Memory B cell (primary cell): ENCODE data around the gene DRC3.
A peak's percentile ranks its signal among the peaks of the same experiment; 100 is the strongest.

Experiments
- ATAC-seq: fragments of 150-1000 bp; cut with Tn5 transposase; 2 replicates; pipeline ENCODE4 v1.10.0; 2021; ENCODE audit warnings: low read depth, mild to moderate bottlenecking, moderate library complexity
- DNase-seq, 2 donors: peaks; one replicate each; pipeline ENCODE4 v3.0.0; 2022; ENCODE audit warnings: low spot score in 2 of 2
- H3K27ac Mint-ChIP-seq: one replicate; pipeline ENCODE4 v1.8.0; 2022; ENCODE audit warnings: mild to moderate bottlenecking, moderate library complexity, mixed read lengths
- H3K27me3 Mint-ChIP-seq: one replicate; pipeline ENCODE4 v1.8.0; 2022; ENCODE audit warnings: mixed read lengths
- H3K36me3 Mint-ChIP-seq: one replicate; pipeline ENCODE4 v1.8.0; 2022; ENCODE audit warnings: mild to moderate bottlenecking, mixed read lengths
- H3K4me1 Mint-ChIP-seq: one replicate; pipeline ENCODE4 v1.8.0; 2022; ENCODE audit warnings: mixed read lengths
- H3K4me3 Mint-ChIP-seq: one replicate; pipeline ENCODE4 v1.8.0; 2022; ENCODE audit warnings: mild to moderate bottlenecking, moderate library complexity, mixed read lengths
- H3K9me3 Mint-ChIP-seq: one replicate; pipeline ENCODE4 v1.8.0; 2022; ENCODE audit warnings: mixed read lengths

The DRC3 gene

DNA sequence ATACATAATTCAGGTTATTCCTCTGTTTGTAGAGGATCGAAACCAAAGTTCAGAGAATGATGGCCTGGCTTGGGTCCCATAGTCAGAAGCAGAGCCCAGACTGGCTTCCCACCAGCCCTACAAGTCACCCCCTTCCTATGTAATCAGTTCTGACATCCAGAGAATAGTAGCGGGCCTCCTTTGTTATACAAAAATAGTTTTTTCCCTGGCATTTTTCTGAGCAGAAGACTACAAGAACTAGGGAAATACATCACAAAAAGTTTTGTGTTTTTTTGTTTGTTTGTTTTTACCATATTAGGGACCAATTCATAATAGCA is 47.1 kb downstream of the DRC3 start:
- Mint-ChIP-seq H3K27ac (no peak overlapping the region), H3K4me3 (no peak overlapping the region), H3K4me1 (no peaks in the 10 kb centered on the region), H3K9me3 (no peaks in the 10 kb centered on the region), H3K27me3 (no peaks in the 10 kb centered on the region), H3K36me3 (peaks cover 7% of the 10 kb centered on the region)
- ATAC-seq, result no peak
- no peak for DNase-seq

DNA sequence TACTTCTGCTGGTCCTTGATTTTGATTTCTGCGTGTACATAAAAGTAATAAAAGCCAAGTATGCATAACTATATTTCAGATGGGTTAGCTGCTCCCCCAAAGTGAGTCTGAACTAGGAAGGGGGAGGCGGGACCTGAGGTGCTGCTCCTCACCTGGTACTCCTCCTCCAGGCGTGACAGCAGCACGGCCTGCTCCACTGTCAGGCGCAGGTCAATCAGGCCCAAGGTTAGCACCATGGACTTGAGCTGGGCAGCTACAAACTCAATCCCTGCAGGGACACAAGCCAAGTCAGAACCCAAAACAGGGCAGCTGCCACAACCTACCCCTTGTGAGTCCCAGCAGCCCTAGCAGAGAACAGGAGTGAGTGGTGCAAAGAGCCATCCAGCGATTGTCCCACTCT is 48.3 kb downstream of the DRC3 start:
- no peaks in the 10 kb centered on the region for H3K9me3 Mint-ChIP-seq
- no peak for ATAC-seq
- H3K27ac Mint-ChIP-seq, result no peak overlapping the region
- DNase-seq, result no peak
- no peaks in the 10 kb centered on the region for H3K27me3 Mint-ChIP-seq
- H3K36me3 Mint-ChIP-seq, result peaks cover 9% of the 10 kb centered on the region
- H3K4me3 Mint-ChIP-seq, result no peak overlapping the region
- H3K4me1 Mint-ChIP-seq, result no peaks in the 10 kb centered on the region

DNA sequence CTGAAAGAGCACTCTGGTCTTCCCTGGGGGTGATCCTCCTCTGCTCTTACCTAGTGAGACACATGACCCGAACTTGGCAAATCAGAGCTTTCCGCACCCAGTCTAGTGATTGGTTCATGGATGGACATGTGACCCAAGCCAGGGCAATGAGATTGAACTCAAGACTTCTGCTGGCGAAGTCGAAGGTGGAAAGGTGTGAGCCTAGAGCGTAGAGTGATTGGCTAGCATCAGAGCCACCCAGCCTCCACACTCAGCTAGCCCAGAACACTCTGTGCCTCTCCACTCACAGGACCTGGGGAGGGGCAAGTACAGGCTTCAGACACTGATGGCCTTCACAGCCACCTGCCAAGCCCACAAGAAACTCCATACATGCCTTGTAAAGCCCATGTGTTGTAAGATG is 48.7 kb downstream of the DRC3 start:
- ATAC-seq, result no peak
- no peaks in the 10 kb centered on the region for H3K9me3 Mint-ChIP-seq
- no peak overlapping the region for H3K27ac Mint-ChIP-seq
- H3K36me3 Mint-ChIP-seq, result peaks cover 9% of the 10 kb centered on the region
- DNase-seq, result no peak
- no peaks in the 10 kb centered on the region for H3K27me3 Mint-ChIP-seq
- H3K4me3 Mint-ChIP-seq, result no peak overlapping the region
- no peaks in the 10 kb centered on the region for H3K4me1 Mint-ChIP-seq

DNA sequence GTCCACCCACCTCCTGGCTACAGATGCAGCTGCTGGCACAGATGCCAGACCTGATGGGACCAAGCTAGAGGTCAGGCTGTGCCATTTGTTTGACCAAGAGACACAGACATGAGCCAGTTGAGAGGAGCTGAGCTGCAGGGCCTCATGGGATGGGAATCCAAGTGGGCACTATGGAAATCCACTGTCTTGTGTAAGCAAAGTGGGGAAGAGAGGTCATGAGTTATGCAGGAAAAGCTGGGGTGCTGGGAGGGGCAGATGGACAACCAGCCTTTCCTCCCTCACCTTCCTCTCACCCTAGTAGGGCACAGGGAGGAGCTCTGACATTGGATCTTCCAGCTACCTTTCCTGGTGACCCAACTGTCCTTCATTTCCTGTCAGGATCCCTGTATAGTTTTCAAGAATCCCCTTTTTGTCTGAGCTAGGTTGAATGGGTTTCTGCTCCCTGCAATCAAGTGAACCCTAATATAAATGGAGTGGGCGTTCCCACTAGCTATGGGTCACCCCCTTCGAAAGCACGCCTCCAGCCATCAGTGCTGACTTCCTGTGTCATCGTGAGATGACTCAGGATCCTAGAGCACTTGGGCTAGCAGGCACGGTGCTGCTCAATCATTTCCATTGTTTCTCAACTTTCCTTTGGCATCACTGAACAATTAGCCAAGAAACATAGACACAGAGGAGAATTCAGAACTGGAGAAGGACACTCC is 52.7 kb downstream of the DRC3 start:
- H3K36me3 Mint-ChIP-seq, result peaks cover 11% of the 10 kb centered on the region

DNA sequence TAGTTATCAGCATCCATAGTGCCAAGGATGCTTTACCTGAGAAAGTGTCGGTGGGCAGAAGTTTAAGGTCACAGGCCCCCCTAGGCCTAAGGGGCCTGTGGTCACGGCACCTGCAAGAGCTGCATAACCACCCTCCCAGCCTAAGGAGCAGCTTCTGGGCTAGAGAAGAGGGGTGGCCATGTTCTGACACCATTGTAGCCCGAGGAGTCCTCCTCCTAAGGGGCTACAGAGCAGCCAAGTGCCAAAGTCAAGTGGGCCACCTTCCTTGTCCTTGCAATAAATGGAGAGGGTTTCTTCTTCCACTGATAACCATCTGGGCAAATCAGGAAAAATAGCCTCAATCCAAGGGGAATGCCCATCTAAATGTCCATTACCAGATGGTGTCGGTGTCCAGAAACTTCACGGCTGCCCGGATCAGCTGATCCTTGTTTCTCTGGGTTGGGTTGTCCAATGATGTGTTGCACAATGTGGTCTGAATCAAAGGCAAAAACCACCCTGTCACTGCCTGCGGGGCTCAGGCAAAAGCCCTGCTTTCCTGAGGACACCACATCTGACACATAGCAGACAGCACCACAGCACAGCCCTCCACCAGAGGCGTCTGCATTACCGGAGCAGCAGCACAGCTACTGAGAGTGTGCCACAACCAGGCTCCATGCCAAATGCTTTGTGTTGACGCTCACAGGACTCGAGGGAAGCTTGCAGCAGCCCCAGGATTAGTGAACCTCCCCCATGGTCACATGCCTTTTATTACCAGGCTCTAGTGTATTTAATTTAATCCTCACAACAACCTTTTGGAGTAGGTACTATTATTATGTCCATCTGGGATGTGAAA is 53.5 kb downstream of the DRC3 start:
- peaks cover 11% of the 10 kb centered on the region for H3K36me3 Mint-ChIP-seq
- ATAC-seq (no peak), DNase-seq (no peak)
- H3K9me3 Mint-ChIP-seq, result no peaks in the 10 kb centered on the region
- H3K4me3 Mint-ChIP-seq, result no peak overlapping the region
- no peaks in the 10 kb centered on the region for H3K4me1 Mint-ChIP-seq
- H3K27ac Mint-ChIP-seq, result no peak overlapping the region
- H3K27me3 Mint-ChIP-seq, result no peaks in the 10 kb centered on the region

More for the DNA sequence above, 52.7 kb downstream of the DRC3 start:
- no peaks in the 10 kb centered on the region for H3K9me3 Mint-ChIP-seq
- H3K27ac Mint-ChIP-seq, result no peak overlapping the region
- ATAC-seq, result no peak
- H3K4me1 Mint-ChIP-seq, result no peaks in the 10 kb centered on the region
- no peaks in the 10 kb centered on the region for H3K27me3 Mint-ChIP-seq
- DNase-seq, result no peak
- no peak overlapping the region for H3K4me3 Mint-ChIP-seq

DNA sequence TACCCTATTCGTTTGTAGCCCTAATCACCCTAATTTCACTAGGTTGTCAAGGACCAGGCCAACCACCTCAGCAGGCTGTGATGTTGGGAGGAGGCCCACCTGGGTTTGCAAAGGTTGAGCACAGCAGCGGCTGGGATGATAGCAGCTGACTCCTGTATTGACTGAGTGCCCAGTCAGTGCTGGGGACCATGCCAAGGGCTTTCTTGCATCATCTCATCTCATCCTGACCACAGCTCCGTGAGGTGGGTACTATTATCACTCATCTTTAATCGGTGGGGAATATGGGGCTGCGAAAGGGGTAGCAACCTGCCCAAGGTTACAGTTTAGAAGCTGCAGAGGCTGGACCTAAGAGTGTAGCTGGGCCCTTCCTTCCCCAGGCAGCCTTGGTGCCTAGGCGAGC is 54.6 kb downstream of the DRC3 start:
- H3K27me3 Mint-ChIP-seq, result no peaks in the 10 kb centered on the region
- H3K9me3 Mint-ChIP-seq, result no peaks in the 10 kb centered on the region
- H3K4me1 Mint-ChIP-seq, result no peaks in the 10 kb centered on the region
- H3K4me3 Mint-ChIP-seq, result no peak overlapping the region
- ATAC-seq, result no peak
- peaks cover 11% of the 10 kb centered on the region for H3K36me3 Mint-ChIP-seq
- DNase-seq, result no peak
- no peak overlapping the region for H3K27ac Mint-ChIP-seq

DNA sequence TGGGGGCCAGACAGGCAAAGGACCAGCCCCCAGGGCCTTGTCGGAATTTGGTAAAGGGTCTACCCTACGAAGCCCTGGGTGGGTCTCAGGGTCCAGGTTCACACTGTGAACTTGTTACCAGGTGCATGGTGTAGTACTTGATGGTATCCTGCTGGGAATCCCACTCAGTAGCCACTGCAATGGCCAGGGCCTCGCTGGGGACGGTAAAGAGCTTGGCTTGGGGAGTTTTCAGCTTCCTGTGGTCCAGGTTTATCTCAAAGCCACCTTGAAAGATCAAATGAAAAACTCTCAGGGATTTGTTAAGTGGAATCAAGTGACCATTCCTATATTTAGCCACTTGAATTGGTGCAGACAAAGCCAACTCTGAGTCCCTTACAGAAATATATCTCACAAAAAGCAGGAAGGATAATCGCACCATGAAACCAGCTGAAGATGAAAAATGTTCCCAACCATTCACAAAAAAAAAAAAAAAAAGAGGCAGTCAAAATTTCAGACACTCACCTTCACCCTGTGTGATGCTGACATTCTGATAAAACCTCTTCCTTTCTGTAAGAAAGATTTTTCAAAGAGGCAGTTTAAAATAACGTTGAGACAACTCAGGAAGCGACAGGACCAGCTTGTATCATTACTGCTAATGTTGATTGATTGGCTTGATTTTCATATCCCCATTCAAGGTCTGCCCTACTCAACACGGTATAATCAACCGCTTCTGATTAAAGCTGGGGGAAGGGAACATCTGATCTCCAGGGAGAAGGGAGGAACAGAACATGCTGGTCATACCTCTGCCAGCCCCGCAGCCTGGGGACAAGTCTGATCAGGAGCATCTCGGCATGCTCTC is 55.7 kb downstream of the DRC3 start:
- ATAC-seq (no peak), DNase-seq (no peak)
- Mint-ChIP-seq H3K36me3 (peaks cover 11% of the 10 kb centered on the region), H3K27me3 (no peaks in the 10 kb centered on the region), H3K4me3 (no peak overlapping the region), H3K27ac (no peak overlapping the region), H3K9me3 (no peaks in the 10 kb centered on the region), H3K4me1 (peaks cover 3% of the 10 kb centered on the region)

DNA sequence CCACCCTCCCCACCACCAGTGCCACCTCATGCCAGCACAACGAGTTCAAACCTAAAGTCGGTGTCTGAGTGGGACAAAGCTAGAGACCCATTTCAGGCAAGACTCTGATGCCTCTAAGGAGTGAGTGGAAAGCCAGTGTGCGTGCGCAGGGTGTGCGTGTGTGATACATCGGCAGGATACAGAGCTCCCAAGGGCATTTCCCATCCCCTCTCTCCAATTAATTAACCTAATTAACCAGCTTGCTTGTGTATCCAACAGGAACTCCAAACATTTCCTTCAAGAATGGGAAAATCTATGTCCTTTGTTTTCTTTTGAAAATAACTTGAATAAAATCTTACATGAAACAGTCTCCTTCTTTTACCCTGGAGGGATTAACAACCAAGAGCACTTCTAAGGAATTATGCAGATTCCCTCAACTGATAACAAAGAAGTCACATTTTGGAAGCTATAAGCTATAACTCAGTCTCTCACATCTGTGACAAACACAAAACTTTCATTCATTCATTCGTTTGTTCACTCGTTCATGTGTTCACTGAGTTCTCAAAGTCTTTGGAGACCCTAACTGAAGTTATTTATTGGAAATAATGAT is 56.4 kb downstream of the DRC3 start:
- Mint-ChIP-seq H3K27me3 (no peaks in the 10 kb centered on the region), H3K36me3 (peaks cover 11% of the 10 kb centered on the region), H3K9me3 (no peaks in the 10 kb centered on the region), H3K27ac (no peak overlapping the region), H3K4me3 (no peak overlapping the region), H3K4me1 (peaks cover 7% of the 10 kb centered on the region)
- no peak for DNase-seq
- ATAC-seq, result no peak

DNA sequence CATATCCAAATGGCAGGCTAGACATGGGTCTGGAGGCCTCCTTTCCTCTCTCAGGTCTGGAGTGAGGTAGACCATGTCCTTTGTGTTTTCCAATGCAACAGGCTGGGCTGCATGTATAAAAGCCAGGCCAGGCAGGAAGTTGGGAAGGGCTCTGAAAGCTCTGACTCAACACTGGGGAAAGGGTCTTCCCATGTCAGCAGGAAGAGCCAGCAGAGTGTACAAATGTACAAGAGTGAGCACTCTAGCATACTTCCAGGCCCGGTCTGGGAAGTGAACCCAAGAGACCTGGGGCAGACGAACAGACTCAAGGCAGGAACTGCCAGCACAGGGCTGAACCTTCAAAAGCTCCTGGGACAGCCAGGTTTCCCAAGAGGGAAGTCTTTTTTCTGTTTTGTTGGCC is 59.3 kb downstream of the DRC3 start:
- no peaks in the 10 kb centered on the region for H3K9me3 Mint-ChIP-seq
- no peak overlapping the region for H3K4me3 Mint-ChIP-seq
- H3K27me3 Mint-ChIP-seq, result no peaks in the 10 kb centered on the region
- ATAC-seq, result no peak
- no peak for DNase-seq
- H3K27ac Mint-ChIP-seq, result no peak overlapping the region
- H3K4me1 Mint-ChIP-seq, result peaks cover 11% of the 10 kb centered on the region
- H3K36me3 Mint-ChIP-seq, result no peaks in the 10 kb centered on the region

DNA sequence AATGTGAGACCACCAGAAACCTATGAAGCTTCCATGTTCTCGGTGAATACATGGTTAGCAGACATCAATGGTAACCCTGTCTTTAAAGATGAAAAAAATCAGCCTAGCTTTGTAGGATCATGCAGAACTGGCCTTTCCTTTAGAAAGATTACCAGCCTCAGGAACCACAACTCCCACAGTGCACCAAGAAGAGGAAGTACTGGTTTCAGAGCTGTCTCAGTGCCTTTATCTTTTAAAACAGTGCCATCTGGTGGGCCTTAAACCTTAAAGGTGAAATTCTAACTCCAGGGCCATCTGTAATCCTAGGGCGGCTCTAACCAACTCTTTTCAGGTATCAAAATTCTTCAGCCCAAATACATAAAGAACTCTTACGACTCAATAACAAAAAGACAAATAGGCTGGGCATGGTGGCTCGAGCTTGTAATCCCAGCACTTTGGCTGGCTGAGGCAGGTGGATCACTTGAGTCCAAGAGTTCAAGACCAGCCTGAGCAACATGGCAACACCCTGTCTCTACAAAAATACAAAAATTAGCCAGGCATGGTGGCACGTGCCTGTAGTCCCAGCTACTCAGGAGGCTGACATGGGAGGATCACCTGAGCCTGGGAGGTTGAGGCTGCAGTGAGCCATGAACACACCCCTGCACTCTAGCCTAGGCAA is 60.9 kb downstream of the DRC3 start:
- ATAC-seq (peak; percentile 80), DNase-seq (peak; percentile 49 to 63)
- Mint-ChIP-seq H3K4me1 (peaks cover 24% of the 10 kb centered on the region), H3K9me3 (no peaks in the 10 kb centered on the region), H3K4me3 (no peak overlapping the region), H3K36me3 (no peaks in the 10 kb centered on the region), H3K27ac (peak overlapping the region; percentile 64), H3K27me3 (no peaks in the 10 kb centered on the region)

DNA sequence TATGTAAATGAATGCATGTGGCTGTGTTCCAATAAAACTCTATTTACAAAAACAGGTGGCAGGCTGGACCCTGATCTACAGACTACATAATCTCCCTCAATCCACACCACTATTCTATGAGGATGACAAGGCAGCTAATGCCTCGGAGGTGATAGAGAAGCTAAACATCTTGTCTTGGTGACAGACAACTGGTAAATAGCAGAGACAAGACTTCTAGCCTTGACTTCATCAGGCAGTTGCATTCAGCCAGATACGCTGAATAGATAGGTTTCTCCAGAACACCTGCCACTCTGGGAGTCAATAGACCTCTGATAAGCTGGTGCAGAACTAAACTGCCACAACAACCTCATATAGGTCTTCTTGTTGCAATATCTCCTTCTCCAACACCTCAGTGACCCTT is 63.0 kb downstream of the DRC3 start:
- no peaks in the 10 kb centered on the region for H3K36me3 Mint-ChIP-seq
- H3K27me3 Mint-ChIP-seq, result no peaks in the 10 kb centered on the region
- H3K27ac Mint-ChIP-seq, result no peak overlapping the region
- no peaks in the 10 kb centered on the region for H3K9me3 Mint-ChIP-seq
- ATAC-seq, result no peak
- peaks cover 31% of the 10 kb centered on the region for H3K4me1 Mint-ChIP-seq
- no peak overlapping the region for H3K4me3 Mint-ChIP-seq
- DNase-seq, result no peak

DNA sequence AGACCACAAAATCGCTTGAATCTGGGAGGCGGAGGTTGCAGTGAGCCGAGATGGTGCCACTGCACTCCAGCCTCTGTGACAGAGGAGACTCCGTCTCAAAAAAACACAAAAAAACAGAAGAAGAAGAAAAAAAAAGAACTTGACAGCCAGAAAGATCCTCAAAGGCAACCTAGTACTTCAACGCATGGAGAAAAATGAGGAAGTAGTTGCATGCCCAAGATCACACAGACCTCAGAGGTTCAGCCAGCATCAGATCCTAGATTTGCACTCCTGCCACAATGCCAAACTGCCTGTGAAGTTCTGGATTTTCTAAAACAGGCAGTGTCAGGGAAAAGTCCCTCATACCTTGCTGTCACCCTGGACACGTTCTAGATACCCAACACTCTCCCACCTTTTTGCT is 64.8 kb downstream of the DRC3 start:
- H3K27me3 Mint-ChIP-seq, result no peaks in the 10 kb centered on the region
- H3K9me3 Mint-ChIP-seq, result no peaks in the 10 kb centered on the region
- peak overlapping the region; percentile 58 for H3K27ac Mint-ChIP-seq
- no peaks in the 10 kb centered on the region for H3K36me3 Mint-ChIP-seq
- peaks cover 43% of the 10 kb centered on the region for H3K4me1 Mint-ChIP-seq
- DNase-seq, result peak in 1 of 2 donors; percentile 31
- no peak for ATAC-seq
- H3K4me3 Mint-ChIP-seq, result peak overlapping the region; percentile 87

DNA sequence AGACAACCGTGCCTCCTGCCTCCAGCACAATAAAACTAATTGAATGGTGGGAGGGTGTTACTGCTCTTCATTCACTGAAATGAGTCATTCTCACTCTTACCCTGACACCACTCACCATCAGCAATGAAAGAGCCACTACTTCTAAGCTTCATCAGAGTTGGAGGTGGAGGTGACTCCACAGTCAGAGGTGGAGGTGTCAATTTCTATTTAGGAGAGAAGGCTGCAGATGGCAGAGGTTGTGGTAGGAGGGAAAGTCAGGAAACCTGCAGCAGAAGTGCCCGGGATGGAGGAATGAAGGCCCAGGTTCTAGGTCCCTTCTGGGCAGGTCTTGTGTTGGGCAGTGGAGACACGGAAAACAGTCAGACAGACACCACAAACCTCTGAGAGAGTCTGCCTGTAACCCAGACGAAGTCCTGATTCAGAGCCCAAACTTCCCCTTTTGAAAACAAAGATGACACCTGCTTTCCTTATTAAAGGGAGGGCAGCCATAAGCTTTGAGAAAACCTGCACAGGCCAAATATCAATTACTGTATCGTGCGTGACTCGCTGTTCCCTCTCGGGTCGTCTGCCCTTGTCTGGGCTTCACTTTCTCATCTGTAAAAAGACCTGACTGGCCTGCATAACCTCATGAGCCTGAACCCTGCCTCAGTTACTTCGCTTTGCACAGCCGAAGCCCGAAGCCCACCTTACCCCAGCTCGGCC is 65.6 kb downstream of the DRC3 start:
- ATAC-seq, result peak; percentile 27
- peaks cover 43% of the 10 kb centered on the region for H3K4me1 Mint-ChIP-seq

More for the DNA sequence above, 65.6 kb downstream of the DRC3 start:
- peak overlapping the region; percentile 58 for H3K27ac Mint-ChIP-seq
- no peaks in the 10 kb centered on the region for H3K27me3 Mint-ChIP-seq
- DNase-seq, result peak in 1 of 2 donors; percentile 44
- peaks cover 2% of the 10 kb centered on the region for H3K36me3 Mint-ChIP-seq
- peak overlapping the region; percentile 87 for H3K4me3 Mint-ChIP-seq
- no peaks in the 10 kb centered on the region for H3K9me3 Mint-ChIP-seq
